Coronary artery (tissue), 2 donors: Measurements from ENCODE around the gene SFXN4.
"Not testable (repeated sequence)": the region's sequence is repeated elsewhere in the genome, so short reads cannot be mapped to it uniquely, and the experiment has no call there.

ENCODE experiments used
- DNase-seq: peaks from one replicate; pipeline ENCODE4 v3.0.0-alpha.2; 2017; ENCODE audit warnings: low spot score
- H3K27ac ChIP-seq, 2 donors: fragments of 200-600 bp; sonication (generic); one replicate each; pipeline ENCODE4 v1.5.1; 2016 to 2019
- H3K4me3 ChIP-seq: fragments of 200-600 bp; sonication (generic); 2 replicates; pipeline ENCODE4 v1.5.1; 2016; ENCODE audit warnings: mild to moderate bottlenecking, moderate library complexity
- CTCF ChIP-seq: fragments of 200-600 bp; sonication (generic); IDR thresholded peaks from one replicate; pipeline ENCODE4 v1.5.1; 2019; ENCODE audit warnings: antibody characterized with exemption

The SFXN4 gene

GRCh38 chr10:119116326-119116951, 49.1 kb downstream of the SFXN4 start:
- no peak for TF ChIP-seq CTCF
- H3K4me3 ChIP-seq: no peak overlapping the region
- DNase-seq: no peak
- H3K27ac ChIP-seq: no peak overlapping the region

- no peak for DNase-seq
- no peak for TF ChIP-seq CTCF
- H3K27ac ChIP-seq: no peak overlapping the region
- no peak overlapping the region for H3K4me3 ChIP-seq
Measured at GRCh38 chr10:119115926-119116325, 49.6 kb downstream of the SFXN4 start.

GRCh38 chr10:119113751-119114732, 51.5 kb downstream of the SFXN4 start:
- TF ChIP-seq CTCF: no peak
- no peak for DNase-seq
- no peak overlapping the region for H3K27ac ChIP-seq
- H3K4me3 ChIP-seq: no peak overlapping the region

GRCh38 chr10:119112056-119112455, 53.5 kb downstream of the SFXN4 start:
- TF ChIP-seq CTCF: no peak
- H3K4me3 ChIP-seq: no peak overlapping the region
- DNase-seq: no peak
- no peak overlapping the region for H3K27ac ChIP-seq

- H3K27ac ChIP-seq, DNase-seq, H3K4me3 ChIP-seq: not testable (repeated sequence)
Measured at GRCh38 chr10:119107771-119108170, 57.7 kb downstream of the SFXN4 start.

- not testable (repeated sequence) for H3K4me3 ChIP-seq, H3K27ac ChIP-seq, DNase-seq
Measured at GRCh38 chr10:119107106-119107505, 58.4 kb downstream of the SFXN4 start.

GRCh38 chr10:119105899-119106298, 59.6 kb downstream of the SFXN4 start:
- H3K27ac ChIP-seq, DNase-seq: not testable (repeated sequence)

GRCh38 chr10:119105155-119105554, 60.4 kb downstream of the SFXN4 start:
- DNase-seq: no peak
- TF ChIP-seq CTCF: no peak
- Histone ChIP-seq H3K27ac (no peak overlapping the region), H3K4me3 (peak overlapping the region; percentile 99)

More at GRCh38 chr10:119105899-119106298, 59.6 kb downstream of the SFXN4 start:
- not testable (repeated sequence) for H3K4me3 ChIP-seq
